GM21360 (cell line): Measurements from ENCODE around the gene DNAJC27.

Experiments
- ATAC-seq: cut with Tn5 transposase; IDR thresholded peaks from one replicate; pipeline ENCODE4 v1.9.1; 2021; ENCODE audit warnings: mild to moderate bottlenecking, moderate library complexity; ENCODE audit not compliant: unreplicated experiment

DNAJC27 gene

GRCh38 chr2:24970483-24971285 is 1.1 kb downstream of the DNAJC27 start:
- ATAC-seq = no peak

- no peak for ATAC-seq
Observed at GRCh38 chr2:24969784-24970183, 2.0 kb downstream of the DNAJC27 start.

GRCh38 chr2:24961903-24962302 is 9.9 kb downstream of the DNAJC27 start:
- ATAC-seq = no peak

- ATAC-seq = no peak
Observed at GRCh38 chr2:24959761-24960160, 12.0 kb downstream of the DNAJC27 start.

- ATAC-seq = no peak
Observed at GRCh38 chr2:24958411-24958935, 13.3 kb downstream of the DNAJC27 start.

GRCh38 chr2:24957976-24958375 is 13.8 kb downstream of the DNAJC27 start:
- ATAC-seq = no peak

GRCh38 chr2:24957221-24957620 is 14.5 kb downstream of the DNAJC27 start:
- no peak for ATAC-seq

- ATAC-seq = no peak
Observed at GRCh38 chr2:24955921-24956320, 15.8 kb downstream of the DNAJC27 start.

- no peak for ATAC-seq
Observed at GRCh38 chr2:24955232-24955631, 16.5 kb downstream of the DNAJC27 start.

- ATAC-seq = no peak
Observed at GRCh38 chr2:24950102-24950501, 21.7 kb downstream of the DNAJC27 start.

- no peak for ATAC-seq
Observed at GRCh38 chr2:24948506-24948905, 23.2 kb downstream of the DNAJC27 start.

GRCh38 chr2:24947561-24948157 is 24.1 kb downstream of the DNAJC27 start:
- ATAC-seq = no peak

- no peak for ATAC-seq
Observed at GRCh38 chr2:24945907-24946306, 25.8 kb downstream of the DNAJC27 start.

- ATAC-seq = no peak
Observed at GRCh38 chr2:24943427-24944053, 28.2 kb downstream of the DNAJC27 start.

GRCh38 chr2:24939353-24939752 is 32.4 kb downstream of the DNAJC27 start:
- no peak for ATAC-seq

- ATAC-seq = no peak
Observed at GRCh38 chr2:24937236-24937635, 34.5 kb downstream of the DNAJC27 start.

- ATAC-seq = no peak
Observed at GRCh38 chr2:24935145-24935544, 36.6 kb downstream of the DNAJC27 start.

- no peak for ATAC-seq
Observed at GRCh38 chr2:24932715-24933114, 39.0 kb downstream of the DNAJC27 start.

GRCh38 chr2:24930768-24931167 is 41.0 kb downstream of the DNAJC27 start:
- peak; percentile 60 for ATAC-seq

GRCh38 chr2:24929230-24929629 is 42.5 kb downstream of the DNAJC27 start:
- no peak for ATAC-seq

GRCh38 chr2:24928036-24928435 is 43.7 kb downstream of the DNAJC27 start:
- no peak for ATAC-seq
